Breast epithelium (tissue), 4 donors: Measurements from ENCODE around the gene PAQR8. TPM values are rescaled to one million over a fixed set of nuclear protein-coding genes. Genes with fewer than 3 reads are reported as not detected.

ENCODE experiments used
- DNase-seq, 2 donors: peaks; one replicate each; pipeline ENCODE4 v3.0.0-alpha.2; 2019; ENCODE audit warnings: low spot score in 2 of 2
- H3K27ac ChIP-seq, 2 donors: fragments of 200-600 bp; sonication (generic) in 1 of 2; one replicate each; pipeline ENCODE4 v1.5.1; 2016 to 2019; ENCODE audit warnings: mild to moderate bottlenecking in 1 of 2
- H3K27me3 ChIP-seq, 2 donors: fragments of 200-600 bp; sonication (generic) in 1 of 2; one replicate each; pipeline versions ENCODE4 v1.5.1 to v1.6.0; 2017 to 2019; ENCODE audit warnings: control low read depth in 1 of 2, mild to moderate bottlenecking in 1 of 2
- H3K36me3 ChIP-seq: fragments of 200-600 bp; one replicate; pipeline ENCODE4 v1.5.1; 2019
- H3K4me1 ChIP-seq, 2 donors: fragments of 200-600 bp; sonication (generic); one replicate each; pipeline ENCODE4 v1.5.1; 2016 to 2019; ENCODE audit warnings: control low read depth in 1 of 2
- H3K4me3 ChIP-seq, 3 donors: fragments of 200-600 bp; sonication (generic); 1 replicate in 2 of 3; 2 replicates in 1 of 3; pipeline ENCODE4 v1.5.1; 2016 to 2019; ENCODE audit warnings: mild to moderate bottlenecking in 3 of 3, moderate library complexity in 2 of 3
- H3K9me3 ChIP-seq, 2 donors: fragments of 200-600 bp; sonication (generic) in 1 of 2; one replicate each; pipeline ENCODE4 v1.5.1; 2016 to 2019; ENCODE audit warnings: control low read depth in 1 of 2
- CTCF ChIP-seq, 3 donors: fragments of 450-650 bp; IDR thresholded peaks; one replicate each; pipeline ENCODE4 v1.5.1; 2016 to 2017; ENCODE audit warnings: antibody characterized with exemption in 3 of 3, mild to moderate bottlenecking in 3 of 3, moderate library complexity in 3 of 3
- POLR2A ChIP-seq: fragments of 450-650 bp; IDR thresholded peaks from one replicate; pipeline ENCODE4 v1.6.1; 2016; ENCODE audit warnings: antibody characterized with exemption, mild to moderate bottlenecking, moderate library complexity
- POLR2AphosphoS5 ChIP-seq, 3 donors: sonication (generic); formaldehyde crosslinking; IDR thresholded peaks; one replicate each; pipeline ENCODE4 v1.6.1; 2017; ENCODE audit warnings: antibody characterized with exemption in 3 of 3
- intact Hi-C: fragments of 100-400 bp; cut with DNase I; formaldehyde crosslinking; loops from one replicate; pipeline ENCODE4 v1.15.1; 2023; ENCODE audit warnings: low total_unique reads
- total RNA-seq, 3 donors: library from RNA; depleted of rRNA; stranded (reverse); fragments of >200 nt; gene quantifications; one replicate each; pipeline ENCODE4 v1.1.0, GENCODE V29; 2016

The PAQR8 gene
- total RNA-seq, 3 donors from 2014 or later, result 4.0 to 4.6 (median 4.3) TPM

- Histone ChIP-seq H3K4me3 (no peak overlapping the region), H3K4me1 (peaks cover 0 to 6% of the 10 kb centered on the region in 2 donors), H3K27me3 (no peaks in the 10 kb centered on the region), H3K36me3 (no peaks in the 10 kb centered on the region), H3K9me3 (no peaks in the 10 kb centered on the region), H3K27ac (no peak overlapping the region)
- DNase-seq, result no peak
- no peak for TF ChIP-seq POLR2A
- TF ChIP-seq POLR2AphosphoS5 (IDR thresholded peaks at IDR 0.05), result no peak
- no peak for TF ChIP-seq CTCF (IDR thresholded peaks at IDR 0.05)
- intact Hi-C loops, result no loop called here
These were observed 26.8 kb downstream of the PAQR8 start for GRCh38 chr6:52388790-52389189.

GRCh38 chr6:52389264-52389625, 27.3 kb downstream of the PAQR8 start:
- DNase-seq, result no peak
- Histone ChIP-seq H3K9me3 (no peaks in the 10 kb centered on the region), H3K36me3 (no peaks in the 10 kb centered on the region), H3K4me1 (peaks cover 0 to 6% of the 10 kb centered on the region in 2 donors), H3K27me3 (no peaks in the 10 kb centered on the region), H3K4me3 (no peak overlapping the region), H3K27ac (peak overlapping the region in 1 of 2 donors; percentile 16)
- intact Hi-C loops, result no loop called here
- no peak for TF ChIP-seq POLR2A
- no peak for TF ChIP-seq POLR2AphosphoS5 (IDR thresholded peaks at IDR 0.05)

- Histone ChIP-seq H3K36me3 (no peaks in the 10 kb centered on the region), H3K4me1 (peaks cover 0 to 6% of the 10 kb centered on the region in 2 donors), H3K9me3 (no peaks in the 10 kb centered on the region), H3K4me3 (peak overlapping the region in 1 of 3 donors; percentile 7), H3K27ac (peak overlapping the region in 1 of 2 donors; percentile 16), H3K27me3 (no peaks in the 10 kb centered on the region)
- TF ChIP-seq CTCF (IDR thresholded peaks at IDR 0.05) (no peak), POLR2AphosphoS5 (IDR thresholded peaks at IDR 0.05) (no peak), POLR2A (no peak)
- no peak for DNase-seq
- intact Hi-C loops, result no loop called here
These were observed 27.8 kb downstream of the PAQR8 start for GRCh38 chr6:52389626-52390360.

GRCh38 chr6:52390361-52390727, 28.4 kb downstream of the PAQR8 start:
- TF ChIP-seq POLR2A (no peak), CTCF (IDR thresholded peaks at IDR 0.05) (no peak), POLR2AphosphoS5 (IDR thresholded peaks at IDR 0.05) (no peak)
- Histone ChIP-seq H3K36me3 (no peaks in the 10 kb centered on the region), H3K27me3 (no peaks in the 10 kb centered on the region), H3K4me3 (no peak overlapping the region), H3K4me1 (peaks cover 0 to 6% of the 10 kb centered on the region in 2 donors), H3K9me3 (no peaks in the 10 kb centered on the region), H3K27ac (peak overlapping the region; percentile 6 to 16)
- intact Hi-C loops, result no loop called here
- DNase-seq, result no peak

GRCh38 chr6:52391599-52391998, 29.6 kb downstream of the PAQR8 start:
- Histone ChIP-seq H3K4me1 (peaks cover 0 to 6% of the 10 kb centered on the region in 2 donors), H3K9me3 (no peaks in the 10 kb centered on the region), H3K27me3 (no peaks in the 10 kb centered on the region), H3K27ac (no peak overlapping the region), H3K4me3 (no peak overlapping the region), H3K36me3 (no peaks in the 10 kb centered on the region)
- no peak for DNase-seq
- intact Hi-C loops, result no loop called here
- no peak for TF ChIP-seq POLR2AphosphoS5 (IDR thresholded peaks at IDR 0.05)
- no peak for TF ChIP-seq CTCF (IDR thresholded peaks at IDR 0.05)
- no peak for TF ChIP-seq POLR2A
